GM19397 (cell line): ENCODE measurements around the gene ACSL5.
"Not testable (repeated sequence)": the region's sequence is repeated elsewhere in the genome, so short reads cannot be mapped to it uniquely, and the experiment has no call there.

ENCODE experiments used
- ATAC-seq: cut with Tn5 transposase; IDR thresholded peaks from one replicate; pipeline ENCODE4 v1.9.1; 2021; ENCODE audit warnings: mild to moderate bottlenecking, moderate library complexity; ENCODE audit not compliant: unreplicated experiment

Gene ACSL5

GRCh38 chr10:112402917-112403316, 29.0 kb downstream of the ACSL5 start:
- ATAC-seq: no peak

- no peak for ATAC-seq
Measured at GRCh38 chr10:112404617-112405016, 30.7 kb downstream of the ACSL5 start.

- not testable (repeated sequence) for ATAC-seq
Measured at GRCh38 chr10:112406806-112407205, 32.9 kb downstream of the ACSL5 start.

- no peak for ATAC-seq
Measured at GRCh38 chr10:112407696-112408095, 33.8 kb downstream of the ACSL5 start.

- no peak for ATAC-seq
Measured at GRCh38 chr10:112409299-112409698, 35.4 kb downstream of the ACSL5 start.

GRCh38 chr10:112409755-112410154, 35.8 kb downstream of the ACSL5 start:
- ATAC-seq: no peak

- ATAC-seq: no peak
Measured at GRCh38 chr10:112412696-112413095, 38.8 kb downstream of the ACSL5 start.

- no peak for ATAC-seq
Measured at GRCh38 chr10:112421731-112422130, 47.8 kb downstream of the ACSL5 start.

GRCh38 chr10:112424651-112425050, 50.7 kb downstream of the ACSL5 start:
- ATAC-seq: no peak

- ATAC-seq: no peak
Measured at GRCh38 chr10:112426111-112426510, 52.2 kb downstream of the ACSL5 start.

- no peak for ATAC-seq
Measured at GRCh38 chr10:112429147-112429546, 55.2 kb downstream of the ACSL5 start.

- no peak for ATAC-seq
Measured at GRCh38 chr10:112429654-112430230, 55.8 kb downstream of the ACSL5 start.

- no peak for ATAC-seq
Measured at GRCh38 chr10:112433136-112433535, 59.2 kb downstream of the ACSL5 start.

- no peak for ATAC-seq
Measured at GRCh38 chr10:112434988-112435619, 61.2 kb downstream of the ACSL5 start.

- no peak for ATAC-seq
Measured at GRCh38 chr10:112438356-112438755, 64.4 kb downstream of the ACSL5 start.

GRCh38 chr10:112441520-112441919, 67.6 kb downstream of the ACSL5 start:
- no peak for ATAC-seq

- no peak for ATAC-seq
Measured at GRCh38 chr10:112442063-112442462, 68.1 kb downstream of the ACSL5 start.

- ATAC-seq: peak; percentile 40
Measured at GRCh38 chr10:112446055-112446854, 72.3 kb downstream of the ACSL5 start.

- ATAC-seq: peak; percentile 95
Measured at GRCh38 chr10:112446855-112447619, 73.1 kb downstream of the ACSL5 start, which contains the start of the genes VTI1A and ZDHHC6. VTI1A (plus strand) TSS chr10:112447215; CDS start chr10:112447374, 159 bp downstream. ZDHHC6 (minus strand) TSS chr10:112446914; CDS start chr10:112445436, 1,478 bp downstream.

GRCh38 chr10:112447620-112447928, 73.7 kb downstream of the ACSL5 start:
- ATAC-seq: no peak

GRCh38 chr10:112448888-112449287, 75.0 kb downstream of the ACSL5 start:
- ATAC-seq: no peak
